ENCODE results near the gene GOPC. TPM values are rescaled to one million over a fixed set of nuclear protein-coding genes. Genes with fewer than 3 reads are reported as not detected.
A peak's percentile ranks its signal among the peaks of the same experiment; 100 is the strongest.

The GOPC gene
- total RNA-seq, 1 experiment from 2014 or later, result 44.2 TPM

GRCh38 chr6:117550078-117550600, 52.2 kb downstream of the GOPC start:
- no peak for DNase-seq (ENCODE audit: low read depth)

DNA sequence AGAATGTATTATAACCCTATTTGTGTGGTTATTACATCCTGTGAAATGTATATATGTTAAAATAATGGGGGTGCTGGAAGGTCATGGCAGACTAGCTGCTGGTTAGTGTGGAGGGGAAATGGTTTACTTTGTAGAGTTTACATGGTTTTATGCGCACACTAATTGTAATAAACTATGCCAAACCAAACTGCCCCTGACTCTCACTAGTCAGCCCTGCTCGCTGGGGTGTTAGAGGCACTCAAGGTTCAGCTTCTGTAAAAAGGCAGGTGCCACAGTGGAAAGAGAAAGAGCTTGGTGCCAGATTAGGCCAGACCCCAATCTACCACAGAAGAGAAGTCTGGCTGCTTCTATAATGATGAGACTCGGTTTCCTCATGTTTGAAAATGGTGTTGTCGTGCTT, 52.7 kb downstream of the GOPC start:
- DNase-seq (ENCODE audit: low read depth), result no peak

DNA sequence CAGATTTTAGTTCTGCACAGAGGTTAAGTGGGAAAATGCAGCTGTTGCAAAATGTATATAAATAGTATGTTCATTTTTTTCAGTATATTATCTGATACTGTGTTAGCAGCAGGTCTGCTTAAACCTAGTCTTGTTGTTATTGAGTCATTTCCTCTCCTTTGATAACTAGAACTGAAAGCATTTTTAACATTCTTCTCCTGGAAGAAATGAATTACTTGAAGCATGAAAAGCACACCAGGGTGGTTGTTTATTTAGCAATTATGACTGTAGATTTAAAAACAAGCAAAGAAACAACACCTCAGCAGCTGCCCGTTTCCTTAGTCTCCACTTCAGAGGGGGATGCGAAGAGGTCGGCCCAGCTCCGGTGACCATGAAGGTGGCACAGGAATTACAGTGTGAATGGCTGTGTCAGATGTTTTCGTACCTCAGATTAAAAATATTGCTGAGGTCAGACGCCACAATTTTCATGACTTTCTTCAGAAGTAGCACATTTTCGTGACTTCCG, 53.5 kb downstream of the GOPC start:
- DNase-seq (ENCODE audit: low read depth), result peak; percentile 79

DNA sequence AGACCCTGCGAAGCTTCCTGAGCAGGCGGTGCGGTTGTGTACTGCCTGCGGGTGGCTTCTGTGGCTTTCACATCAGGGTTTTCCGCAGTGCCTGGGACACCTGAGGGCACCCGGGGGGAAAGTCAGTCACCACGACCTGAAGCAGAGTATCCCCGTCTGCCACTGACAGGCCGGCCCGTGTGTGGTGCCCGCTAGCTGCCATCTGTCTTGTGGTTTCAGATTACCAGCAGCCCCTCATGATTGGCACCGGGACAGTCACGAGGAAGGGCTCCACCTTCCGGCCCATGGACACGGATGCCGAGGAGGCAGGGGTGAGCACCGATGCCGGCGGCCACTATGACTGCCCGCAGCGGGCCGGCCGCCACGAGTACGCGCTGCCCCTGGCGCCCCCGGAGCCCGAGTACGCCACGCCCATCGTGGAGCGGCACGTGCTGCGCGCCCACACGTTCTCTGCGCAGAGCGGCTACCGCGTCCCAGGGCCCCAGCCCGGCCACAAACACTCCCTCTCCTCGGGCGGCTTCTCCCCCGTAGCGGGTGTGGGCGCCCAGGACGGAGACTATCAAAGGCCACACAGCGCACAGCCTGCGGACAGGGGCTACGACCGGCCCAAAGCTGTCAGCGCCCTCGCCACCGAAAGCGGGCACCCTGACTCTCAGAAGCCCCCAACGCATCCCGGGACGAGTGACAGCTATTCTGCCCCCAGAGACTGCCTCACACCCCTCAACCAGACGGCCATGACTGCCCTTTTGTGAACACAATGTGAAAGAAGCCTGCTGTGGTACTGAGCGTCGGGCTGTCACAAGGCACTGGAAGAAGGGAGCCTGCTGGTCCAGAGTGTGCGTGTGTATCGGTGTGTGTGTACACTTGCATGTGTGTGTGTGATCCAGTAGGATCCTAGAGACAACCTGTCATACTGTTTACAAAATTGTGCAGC, 54.4 kb downstream of the GOPC start:
- DNase-seq (ENCODE audit: low read depth), result peak; percentile 86

DNA sequence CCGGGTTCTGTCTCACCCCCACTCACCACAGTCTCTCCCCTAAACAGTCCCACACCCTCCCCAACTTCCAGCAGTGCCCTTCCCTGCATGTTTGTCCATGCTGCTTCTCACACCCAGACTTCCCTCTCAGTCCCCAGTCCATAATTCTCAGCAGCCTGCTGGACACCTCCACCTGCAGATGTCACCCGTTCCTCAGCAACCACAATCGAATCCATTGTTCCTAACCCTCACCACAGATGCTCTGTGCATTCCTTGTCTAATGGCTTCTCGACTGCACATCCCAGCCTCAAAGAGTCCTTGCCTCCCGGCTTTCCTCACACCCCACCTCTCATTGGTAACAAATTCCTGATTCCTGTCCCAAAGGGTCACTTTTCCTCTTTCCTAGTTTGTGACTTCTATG, 55.6 kb downstream of the GOPC start:
- DNase-seq (ENCODE audit: low read depth), result no peak

DNA sequence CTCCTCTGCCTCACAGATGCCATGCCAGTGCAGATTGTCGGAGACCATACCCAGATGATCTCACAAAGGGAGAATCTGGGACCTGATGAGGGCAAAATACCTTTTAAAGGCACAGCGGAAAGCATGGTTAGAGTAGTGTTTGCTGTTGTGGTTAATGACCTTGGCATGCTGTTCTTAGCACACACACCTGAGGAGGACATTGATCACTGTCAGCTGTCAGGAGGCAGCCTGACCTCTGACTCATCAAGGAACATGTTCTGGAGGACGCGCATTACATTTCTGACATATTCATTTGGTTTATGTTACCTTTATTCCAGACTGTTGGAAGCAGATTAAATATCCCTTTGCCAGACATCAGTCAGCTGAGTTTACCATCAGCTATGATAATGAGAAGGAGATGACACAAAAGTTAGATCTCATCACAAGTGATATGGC, 57.1 kb downstream of the GOPC start:
- DNase-seq (ENCODE audit: low read depth), result peak; percentile 27

DNA sequence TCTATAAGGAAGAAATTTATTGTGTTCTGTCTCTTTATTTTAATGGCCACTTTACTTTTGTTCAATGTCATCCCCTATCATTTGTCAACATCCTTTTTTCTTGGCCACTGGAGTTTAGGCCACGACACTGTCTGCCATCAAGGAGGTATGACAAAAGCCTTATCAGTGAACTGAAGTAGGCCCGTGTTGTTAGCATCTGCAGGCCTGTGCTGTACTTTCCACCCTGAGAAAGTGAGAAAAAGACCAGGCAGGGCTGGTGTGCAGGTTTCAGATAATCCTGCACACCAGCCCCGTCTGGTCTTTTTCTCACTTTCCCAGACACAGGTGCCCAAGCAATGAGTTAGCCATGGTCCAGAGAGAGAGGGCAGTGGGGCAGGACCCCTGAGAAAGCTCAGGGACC, 57.6 kb downstream of the GOPC start:
- no peak for DNase-seq (ENCODE audit: low read depth)

- no peak for DNase-seq (ENCODE audit: low read depth)
These were observed 59.8 kb downstream of the GOPC start for GRCh38 chr6:117542493-117542892.

DNA sequence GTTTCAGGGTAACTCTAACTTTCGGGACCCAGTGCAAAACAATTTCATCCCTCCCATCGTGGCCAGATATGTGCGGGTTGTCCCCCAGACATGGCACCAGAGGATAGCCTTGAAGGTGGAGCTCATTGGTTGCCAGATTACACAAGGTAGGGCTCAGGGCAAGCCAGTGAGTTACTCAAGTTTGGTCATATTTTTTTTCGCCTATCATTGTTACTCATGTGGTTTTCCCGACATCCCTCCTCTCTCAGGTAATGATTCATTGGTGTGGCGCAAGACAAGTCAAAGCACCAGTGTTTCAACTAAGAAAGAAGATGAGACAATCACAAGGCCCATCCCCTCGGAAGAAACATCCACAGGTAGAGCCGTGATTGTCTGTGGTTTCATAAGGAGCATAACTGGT, 61.6 kb downstream of the GOPC start:
- DNase-seq (ENCODE audit: low read depth), result no peak

DNA sequence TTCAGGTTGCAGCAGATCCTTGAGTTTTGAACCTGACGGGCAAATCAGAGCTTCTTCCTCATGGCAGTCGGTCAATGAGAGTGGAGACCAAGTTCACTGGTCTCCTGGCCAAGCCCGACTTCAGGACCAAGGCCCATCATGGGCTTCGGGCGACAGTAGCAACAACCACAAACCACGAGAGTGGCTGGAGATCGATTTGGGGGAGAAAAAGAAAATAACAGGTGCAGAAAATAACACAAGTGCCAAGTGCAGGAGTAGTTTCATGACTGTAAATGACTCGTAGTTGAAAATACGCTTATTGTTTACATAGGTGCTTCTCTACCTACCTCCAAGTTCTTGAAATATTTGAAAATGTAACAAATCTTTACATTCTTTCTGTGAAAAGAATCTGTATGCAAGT, 63.7 kb downstream of the GOPC start:
- DNase-seq (ENCODE audit: low read depth), result peak; percentile 27

DNA sequence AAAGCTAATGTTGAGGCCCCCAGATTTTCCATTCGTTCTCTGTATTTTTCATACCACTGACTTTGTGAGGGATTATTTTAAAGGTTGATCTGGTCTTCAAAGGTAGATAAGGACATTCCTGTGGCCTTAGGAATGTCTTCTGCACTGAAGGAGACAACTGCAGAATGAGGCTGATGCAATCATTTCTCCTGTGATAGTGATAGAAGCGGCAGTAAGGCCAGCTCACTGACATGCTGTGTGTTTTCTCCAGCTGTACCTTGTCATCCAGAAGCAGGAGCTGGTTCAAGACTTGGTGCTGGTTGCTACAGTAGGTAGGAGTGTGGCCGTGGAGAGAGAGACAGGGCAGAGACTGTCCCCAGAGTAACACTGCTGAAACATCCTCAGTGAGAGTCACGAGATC, 66.0 kb downstream of the GOPC start:
- DNase-seq (ENCODE audit: low read depth), result no peak

GRCh38 chr6:117534974-117535373, 67.3 kb downstream of the GOPC start:
- no peak for DNase-seq (ENCODE audit: low read depth)

GRCh38 chr6:117533775-117534174, 68.5 kb downstream of the GOPC start:
- no peak for DNase-seq (ENCODE audit: low read depth)

GRCh38 chr6:117531809-117532725, 70.2 kb downstream of the GOPC start:
- peak; percentile 40 for DNase-seq (ENCODE audit: low read depth)

DNA sequence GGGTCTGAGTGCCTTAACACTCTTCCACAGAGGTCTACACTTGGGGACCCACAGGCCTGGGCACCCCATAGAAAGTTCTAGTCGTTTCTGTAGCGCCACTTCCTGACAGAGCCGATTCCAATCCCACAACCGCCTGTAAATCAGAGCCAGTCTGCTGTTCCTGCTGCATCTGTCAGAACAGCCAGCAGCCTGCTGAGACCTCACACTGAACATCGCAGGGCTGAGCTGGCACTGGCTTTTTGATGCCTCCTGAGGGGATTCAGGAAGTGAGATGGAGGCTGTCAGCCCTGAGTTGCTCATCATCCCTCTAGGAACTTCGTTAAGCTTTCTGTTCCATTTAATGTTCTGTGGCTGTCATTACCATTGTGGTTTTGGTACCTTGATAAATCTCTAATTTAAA, 71.0 kb downstream of the GOPC start:
- DNase-seq (ENCODE audit: low read depth), result peak; percentile 85

GRCh38 chr6:117530467-117531242, 71.7 kb downstream of the GOPC start:
- DNase-seq (ENCODE audit: low read depth), result no peak

DNA sequence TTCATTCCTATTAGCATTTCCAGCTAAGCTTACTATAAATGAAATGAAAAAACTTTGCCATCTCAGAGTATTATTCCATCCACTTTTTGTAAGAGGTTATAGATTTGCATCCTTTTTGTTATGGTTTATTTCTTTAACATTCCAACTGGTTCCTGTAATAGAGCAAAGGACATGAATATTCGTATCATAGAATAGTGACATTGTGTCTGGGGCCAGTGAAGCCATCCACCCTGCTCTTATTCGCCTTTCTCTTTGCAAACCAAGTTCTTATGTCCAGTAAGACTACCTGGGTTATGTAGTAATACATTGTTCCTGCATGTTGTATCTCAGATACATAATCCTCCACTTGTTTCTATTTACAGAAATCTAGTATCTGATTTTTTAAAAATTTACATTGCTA, 76.7 kb downstream of the GOPC start:
- DNase-seq (ENCODE audit: low read depth), result no peak

- no peak for DNase-seq (ENCODE audit: low read depth)
These were observed 80.4 kb downstream of the GOPC start for GRCh38 chr6:117521791-117522502.

DNA sequence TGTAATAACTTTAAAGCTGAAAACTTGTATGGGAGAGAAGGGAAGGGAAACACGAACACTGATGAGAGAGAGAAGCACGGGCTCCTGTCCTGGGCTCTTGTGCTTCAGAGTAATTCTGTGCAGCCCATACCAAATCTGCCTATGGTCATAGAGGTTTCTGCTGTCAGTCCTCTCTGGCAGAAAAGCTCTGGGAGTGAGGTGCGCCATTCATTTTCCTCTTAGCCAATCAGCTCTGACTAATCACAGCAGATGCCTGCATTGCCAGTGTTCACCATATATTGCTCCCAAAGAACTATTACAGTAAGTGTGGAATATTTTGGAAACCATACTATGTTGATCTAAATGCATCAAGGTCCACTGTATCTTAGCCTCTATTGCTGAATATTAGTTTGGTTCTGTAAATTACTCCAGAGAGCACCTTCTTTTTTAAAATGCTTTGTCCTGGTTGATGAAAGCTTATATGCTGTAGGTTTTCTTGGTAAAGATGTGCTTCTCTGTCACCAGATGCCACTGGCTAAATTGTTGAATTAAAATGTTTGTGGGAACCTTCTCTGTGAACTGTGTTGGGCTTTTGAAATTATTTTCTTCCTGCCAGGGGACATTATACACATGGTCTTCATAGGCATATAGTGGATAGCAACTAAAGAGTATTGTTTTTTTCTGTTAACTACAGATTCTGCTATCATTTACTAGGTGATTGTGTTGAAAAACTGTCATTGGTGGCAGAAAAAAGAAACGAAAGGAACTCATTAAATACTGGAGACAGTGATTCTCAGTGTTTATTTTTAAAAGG, 81.5 kb downstream of the GOPC start:
- no peak for DNase-seq (ENCODE audit: low read depth)

GRCh38 chr6:117518870-117519269, 83.4 kb downstream of the GOPC start:
- DNase-seq (ENCODE audit: low read depth), result no peak

Measured in LHCN-M2 (cell line).